Ishikawa (cell line): ENCODE results near the gene TMEM247.

ENCODE experiments used
- CEBPB ChIP-seq: IDR thresholded peaks from 2 replicates; pipeline ENCODE4 v1.6.1; 2012
- CREB1 ChIP-seq: IDR thresholded peaks from 2 replicates; pipeline ENCODE4 v1.6.1; 2012; ENCODE audit warnings: low read depth
- EGR1 ChIP-seq: IDR thresholded peaks from 2 replicates; pipeline ENCODE4 v1.6.1; 2012
- EP300 ChIP-seq: IDR thresholded peaks from 2 replicates; pipeline ENCODE4 v1.6.1; 2012; ENCODE audit warnings: borderline replicate concordance
- FOXM1 ChIP-seq: IDR thresholded peaks from 2 replicates; pipeline ENCODE4 v1.6.1; 2012; ENCODE audit warnings: low read depth, borderline replicate concordance
- MAX ChIP-seq: IDR thresholded peaks from 2 replicates; pipeline ENCODE4 v1.6.1; 2012
- NFIC ChIP-seq: IDR thresholded peaks from 2 replicates; pipeline ENCODE4 v1.6.1; 2012
- RAD21 ChIP-seq: IDR thresholded peaks from 2 replicates; pipeline ENCODE4 v1.6.1; 2012; ENCODE audit warnings: low read depth
- TAF1 ChIP-seq: IDR thresholded peaks from 2 replicates; pipeline ENCODE4 v1.6.1; 2012; ENCODE audit warnings: low read depth, mild to moderate bottlenecking
- TCF12 ChIP-seq: IDR thresholded peaks from 2 replicates; pipeline ENCODE4 v1.6.1; 2012; ENCODE audit warnings: low read depth
- TEAD4 ChIP-seq: IDR thresholded peaks from 2 replicates; pipeline ENCODE4 v1.6.1; 2012
- YY1 ChIP-seq: IDR thresholded peaks from 2 replicates; pipeline ENCODE4 v1.6.1; 2012; ENCODE audit warnings: low read depth
- ZBTB7A ChIP-seq: IDR thresholded peaks from 2 replicates; pipeline ENCODE4 v1.6.1; 2012; ENCODE audit warnings: low read depth
- TF ChIP-seq, protein P1 (sequence below): IDR thresholded peaks from 2 replicates; pipeline ENCODE4 v1.6.1; 2012
- TF ChIP-seq, protein P2 (sequence below): IDR thresholded peaks from 2 replicates; pipeline ENCODE4 v1.6.1; 2012; ENCODE audit warnings: low read depth, mild to moderate bottlenecking

The TMEM247 gene

GRCh38 chr2:46493241-46493970, 14.0 kb downstream of the TMEM247 start:
- TF ChIP-seq TAF1 (no peak), MAX (no peak), ZBTB7A (no peak), FOXM1 (no peak), RAD21 (no peak), NFIC (no peak), EGR1 (no peak), EP300 (no peak), TEAD4 (no peak)
- TF ChIP-seq, protein P1, sequence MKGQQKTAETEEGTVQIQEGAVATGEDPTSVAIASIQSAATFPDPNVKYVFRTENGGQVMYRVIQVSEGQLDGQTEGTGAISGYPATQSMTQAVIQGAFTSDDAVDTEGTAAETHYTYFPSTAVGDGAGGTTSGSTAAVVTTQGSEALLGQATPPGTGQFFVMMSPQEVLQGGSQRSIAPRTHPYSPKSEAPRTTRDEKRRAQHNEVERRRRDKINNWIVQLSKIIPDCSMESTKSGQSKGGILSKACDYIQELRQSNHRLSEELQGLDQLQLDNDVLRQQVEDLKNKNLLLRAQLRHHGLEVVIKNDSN, result no peak

DNA sequence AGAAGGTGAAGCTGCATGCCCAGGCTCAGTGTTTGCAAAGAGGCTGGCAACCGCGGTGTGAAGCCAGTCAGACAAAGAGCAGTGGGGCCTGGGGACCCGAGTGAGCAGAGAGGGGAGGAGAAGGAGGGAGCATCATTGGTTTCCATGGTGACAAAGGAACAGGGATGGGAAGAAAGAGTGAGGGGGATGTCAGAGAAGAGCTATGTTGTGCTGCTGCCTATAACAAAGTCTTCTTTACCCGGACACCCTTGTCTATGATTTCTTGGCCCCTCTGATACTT, 14.5 kb downstream of the TMEM247 start:
- TF ChIP-seq CEBPB, result no peak
- TF ChIP-seq EP300, result no peak
- no peak for TF ChIP-seq FOXM1
- no peak for TF ChIP-seq YY1
- TF ChIP-seq EGR1, result no peak
- TF ChIP-seq MAX, result no peak

DNA sequence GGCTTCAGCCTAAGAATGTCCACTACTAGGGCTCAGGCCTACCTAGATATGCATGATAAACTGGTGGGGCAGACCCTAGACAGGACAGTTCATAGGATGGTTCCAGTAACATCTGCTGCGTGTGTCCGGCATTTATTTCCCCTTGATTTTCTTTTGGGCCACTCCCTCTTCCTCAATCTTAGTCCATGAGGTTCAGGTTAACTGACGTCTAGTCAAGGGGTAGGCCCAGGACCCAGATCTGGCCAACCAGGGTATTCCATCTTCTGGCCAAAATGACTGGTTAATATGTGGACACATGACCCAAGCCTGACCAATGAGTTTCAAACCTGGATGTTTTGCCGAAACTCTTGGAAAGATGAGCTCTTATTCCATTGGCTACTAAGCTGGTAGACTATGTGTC, 15.2 kb downstream of the TMEM247 start:
- no peak for TF ChIP-seq TEAD4
- TF ChIP-seq CEBPB, result no peak
- TF ChIP-seq MAX, result no peak
- TF ChIP-seq RAD21, result no peak
- TF ChIP-seq CREB1, result no peak
- TF ChIP-seq FOXM1, result no peak
- TF ChIP-seq EGR1, result no peak
- TF ChIP-seq, protein P1, result no peak
- TF ChIP-seq, protein P2, sequence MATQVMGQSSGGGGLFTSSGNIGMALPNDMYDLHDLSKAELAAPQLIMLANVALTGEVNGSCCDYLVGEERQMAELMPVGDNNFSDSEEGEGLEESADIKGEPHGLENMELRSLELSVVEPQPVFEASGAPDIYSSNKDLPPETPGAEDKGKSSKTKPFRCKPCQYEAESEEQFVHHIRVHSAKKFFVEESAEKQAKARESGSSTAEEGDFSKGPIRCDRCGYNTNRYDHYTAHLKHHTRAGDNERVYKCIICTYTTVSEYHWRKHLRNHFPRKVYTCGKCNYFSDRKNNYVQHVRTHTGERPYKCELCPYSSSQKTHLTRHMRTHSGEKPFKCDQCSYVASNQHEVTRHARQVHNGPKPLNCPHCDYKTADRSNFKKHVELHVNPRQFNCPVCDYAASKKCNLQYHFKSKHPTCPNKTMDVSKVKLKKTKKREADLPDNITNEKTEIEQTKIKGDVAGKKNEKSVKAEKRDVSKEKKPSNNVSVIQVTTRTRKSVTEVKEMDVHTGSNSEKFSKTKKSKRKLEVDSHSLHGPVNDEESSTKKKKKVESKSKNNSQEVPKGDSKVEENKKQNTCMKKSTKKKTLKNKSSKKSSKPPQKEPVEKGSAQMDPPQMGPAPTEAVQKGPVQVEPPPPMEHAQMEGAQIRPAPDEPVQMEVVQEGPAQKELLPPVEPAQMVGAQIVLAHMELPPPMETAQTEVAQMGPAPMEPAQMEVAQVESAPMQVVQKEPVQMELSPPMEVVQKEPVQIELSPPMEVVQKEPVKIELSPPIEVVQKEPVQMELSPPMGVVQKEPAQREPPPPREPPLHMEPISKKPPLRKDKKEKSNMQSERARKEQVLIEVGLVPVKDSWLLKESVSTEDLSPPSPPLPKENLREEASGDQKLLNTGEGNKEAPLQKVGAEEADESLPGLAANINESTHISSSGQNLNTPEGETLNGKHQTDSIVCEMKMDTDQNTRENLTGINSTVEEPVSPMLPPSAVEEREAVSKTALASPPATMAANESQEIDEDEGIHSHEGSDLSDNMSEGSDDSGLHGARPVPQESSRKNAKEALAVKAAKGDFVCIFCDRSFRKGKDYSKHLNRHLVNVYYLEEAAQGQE, result no peak
- TF ChIP-seq EP300, result no peak
- TF ChIP-seq NFIC, result no peak
- no peak for TF ChIP-seq ZBTB7A
- TF ChIP-seq YY1, result no peak
- no peak for TF ChIP-seq TCF12
- no peak for TF ChIP-seq TAF1

DNA sequence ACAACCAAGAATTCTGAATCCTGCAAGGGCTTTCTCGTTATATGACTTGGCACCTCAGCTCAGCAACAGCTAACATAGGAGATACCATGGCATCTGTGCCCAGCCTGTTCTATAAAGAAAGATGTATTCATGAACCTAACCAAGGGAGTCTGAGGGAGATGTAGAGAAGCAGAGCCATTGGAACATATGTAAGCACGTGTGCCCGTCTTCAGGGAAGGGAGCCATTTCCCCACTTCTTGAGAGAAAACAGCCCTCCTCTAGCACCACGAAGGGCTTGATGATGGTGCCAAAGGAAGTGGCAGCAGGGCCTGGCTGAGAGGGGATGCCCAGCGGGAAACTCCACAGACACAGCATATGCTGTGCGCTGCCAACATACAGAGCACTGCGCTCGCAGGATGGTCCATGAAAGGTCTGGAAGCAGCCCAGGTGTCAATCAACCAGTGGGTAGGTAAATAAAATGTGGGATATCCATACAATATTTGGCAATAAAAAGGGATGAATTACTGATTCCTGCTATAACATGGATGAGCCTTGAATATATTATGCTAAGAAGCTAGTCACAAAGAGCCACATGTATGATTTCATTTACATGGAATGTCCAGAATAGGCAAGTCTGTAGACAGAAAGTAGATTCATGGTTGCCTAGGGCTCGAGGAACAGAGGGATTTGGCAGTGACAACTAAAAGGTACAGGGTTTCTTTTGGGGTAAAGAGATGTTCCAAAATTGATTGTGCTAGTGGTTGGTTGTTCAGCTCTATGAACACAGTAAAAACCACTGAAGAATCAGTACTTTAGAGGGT, 16.1 kb downstream of the TMEM247 start:
- TF ChIP-seq CREB1, result no peak
- no peak for TF ChIP-seq ZBTB7A
- TF ChIP-seq MAX, result no peak
- TF ChIP-seq EP300, result no peak
- TF ChIP-seq FOXM1, result no peak
- TF ChIP-seq, protein P1, result no peak
- no peak for TF ChIP-seq TEAD4
- TF ChIP-seq, protein P2, result no peak
- TF ChIP-seq TAF1, result no peak
- no peak for TF ChIP-seq RAD21
- no peak for TF ChIP-seq EGR1
- TF ChIP-seq YY1, result no peak
- TF ChIP-seq NFIC, result no peak
- TF ChIP-seq TCF12, result no peak
- TF ChIP-seq CEBPB, result no peak
